HEK293 (cell line): ENCODE data around the gene PDLIM5.

ENCODE experiments used
- CTCF ChIP-seq: fragments of 450-650 bp; formaldehyde crosslinking; IDR thresholded peaks from 2 replicates; pipeline ENCODE4 v1.5.1; 2016; ENCODE audit warnings: missing biosample characterization, missing genetic modification characterization
- MYNN ChIP-seq: fragments of 450-650 bp; formaldehyde crosslinking; IDR thresholded peaks from 2 replicates; pipeline ENCODE4 v1.5.1; 2016; ENCODE audit warnings: missing biosample characterization, missing genetic modification characterization, borderline replicate concordance
- SALL2 ChIP-seq: fragments of 450-650 bp; formaldehyde crosslinking; IDR thresholded peaks from 2 replicates; pipeline ENCODE4 v1.5.0; 2017; ENCODE audit warnings: missing biosample characterization, mild to moderate bottlenecking, missing genetic modification characterization, borderline replicate concordance
- SETDB1 ChIP-seq: IDR thresholded peaks from one replicate; pipeline ENCODE4 v1.6.1; 2017; ENCODE audit warnings: mild to moderate bottlenecking, low read length, moderate library complexity, mixed read lengths; ENCODE audit not compliant: insufficient read length
- ZNF175 ChIP-seq: fragments of 450-650 bp; formaldehyde crosslinking; IDR thresholded peaks from 2 replicates; pipeline ENCODE4 v1.5.1; 2016; ENCODE audit warnings: missing biosample characterization, missing genetic modification characterization
- ZNF302 ChIP-seq: fragments of 450-650 bp; formaldehyde crosslinking; IDR thresholded peaks from 2 replicates; pipeline ENCODE4 v1.5.1; 2016; ENCODE audit warnings: missing biosample characterization, missing genetic modification characterization, low read depth
- ZNF311 ChIP-seq: fragments of 450-650 bp; formaldehyde crosslinking; IDR thresholded peaks from 2 replicates; pipeline ENCODE4 v1.5.1; 2017; ENCODE audit warnings: missing biosample characterization, missing genetic modification characterization, borderline replicate concordance
- ZNF37A ChIP-seq: fragments of 450-650 bp; IDR thresholded peaks from 2 replicates; pipeline ENCODE4 v1.5.1; 2018; ENCODE audit warnings: missing biosample characterization, missing genetic modification characterization
- ZNF664 ChIP-seq: fragments of 450-650 bp; formaldehyde crosslinking; IDR thresholded peaks from 2 replicates; pipeline ENCODE4 v1.5.1; 2016; ENCODE audit warnings: missing biosample characterization, missing genetic modification characterization
- TF ChIP-seq, protein P1 (sequence below): fragments of 450-650 bp; formaldehyde crosslinking; IDR thresholded peaks from 2 replicates; pipeline ENCODE4 v1.5.1; 2016; ENCODE audit warnings: missing biosample characterization, missing genetic modification characterization
- TF ChIP-seq, protein P2 (sequence below): fragments of 450-650 bp; formaldehyde crosslinking; IDR thresholded peaks from 2 replicates; pipeline ENCODE4 v1.5.1; 2016; ENCODE audit warnings: missing biosample characterization, missing genetic modification characterization, low read depth
- TF ChIP-seq, protein P3 (sequence below): fragments of 450-650 bp; formaldehyde crosslinking; IDR thresholded peaks from 2 replicates; pipeline ENCODE4 v1.5.1; 2016; ENCODE audit warnings: missing biosample characterization, missing genetic modification characterization

DNA sequence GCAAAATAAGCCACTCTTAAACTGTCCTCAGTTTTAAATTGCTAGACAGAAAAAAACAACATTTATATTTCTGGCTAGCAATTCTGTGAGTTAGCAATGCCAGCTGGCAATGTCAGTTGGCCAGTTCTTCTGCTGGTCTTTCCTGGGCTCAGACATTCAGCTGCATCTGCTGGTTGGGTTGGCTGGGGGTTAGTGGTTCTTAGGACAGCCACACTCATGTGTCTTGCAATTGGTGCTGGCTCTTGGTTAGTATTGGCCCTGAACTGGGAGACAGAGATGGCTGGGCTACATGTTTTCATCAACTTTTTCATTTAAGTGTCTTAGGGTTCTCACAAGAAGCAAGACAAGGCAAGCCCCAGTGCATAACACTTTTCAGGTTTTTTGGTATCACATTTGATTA lies 48.0 kb upstream of the PDLIM5 start:
- TF ChIP-seq CTCF (no peak), ZNF37A (tag by site-specific recombination) (no peak), ZNF664 (tag by site-specific recombination) (no peak), SETDB1 (no peak), ZNF302 (tag by site-specific recombination) (no peak), SALL2 (tag by site-specific recombination) (no peak), MYNN (no peak), ZNF311 (no peak), ZNF175 (tag by site-specific recombination) (no peak)
- TF ChIP-seq, protein P1, sequence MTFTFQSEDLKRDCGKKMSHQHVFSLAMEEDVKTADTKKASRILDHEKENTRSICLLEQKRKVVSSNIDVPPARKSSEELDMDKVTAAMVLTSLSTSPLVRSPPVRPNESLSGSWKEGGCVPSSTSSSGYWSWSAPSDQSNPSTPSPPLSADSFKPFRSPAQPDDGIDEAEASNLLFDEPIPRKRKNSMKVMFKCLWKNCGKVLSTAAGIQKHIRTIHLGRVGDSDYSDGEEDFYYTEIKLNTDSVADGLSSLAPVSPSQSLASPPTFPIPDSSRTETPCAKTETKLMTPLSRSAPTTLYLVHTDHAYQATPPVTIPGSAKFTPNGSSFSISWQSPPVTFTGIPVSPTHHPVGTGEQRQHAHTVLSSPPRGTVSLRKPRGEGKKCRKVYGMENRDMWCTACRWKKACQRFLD, result no peak
- TF ChIP-seq, protein P2, sequence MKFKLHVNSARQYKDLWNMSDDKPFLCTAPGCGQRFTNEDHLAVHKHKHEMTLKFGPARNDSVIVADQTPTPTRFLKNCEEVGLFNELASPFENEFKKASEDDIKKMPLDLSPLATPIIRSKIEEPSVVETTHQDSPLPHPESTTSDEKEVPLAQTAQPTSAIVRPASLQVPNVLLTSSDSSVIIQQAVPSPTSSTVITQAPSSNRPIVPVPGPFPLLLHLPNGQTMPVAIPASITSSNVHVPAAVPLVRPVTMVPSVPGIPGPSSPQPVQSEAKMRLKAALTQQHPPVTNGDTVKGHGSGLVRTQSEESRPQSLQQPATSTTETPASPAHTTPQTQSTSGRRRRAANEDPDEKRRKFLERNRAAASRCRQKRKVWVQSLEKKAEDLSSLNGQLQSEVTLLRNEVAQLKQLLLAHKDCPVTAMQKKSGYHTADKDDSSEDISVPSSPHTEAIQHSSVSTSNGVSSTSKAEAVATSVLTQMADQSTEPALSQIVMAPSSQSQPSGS, result no peak
- TF ChIP-seq, protein P3, sequence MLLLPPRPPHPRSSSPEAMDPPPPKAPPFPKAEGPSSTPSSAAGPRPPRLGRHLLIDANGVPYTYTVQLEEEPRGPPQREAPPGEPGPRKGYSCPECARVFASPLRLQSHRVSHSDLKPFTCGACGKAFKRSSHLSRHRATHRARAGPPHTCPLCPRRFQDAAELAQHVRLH (tag by site-specific recombination), result no peak
